Erythroblast (primary cell): ENCODE results near the gene PIK3R2.
A peak's percentile ranks its signal among the peaks of the same experiment; 100 is the strongest.

ENCODE experiments used
- GATA1 ChIP-seq: IDR thresholded peaks from 2 replicates; pipeline ENCODE4 v1.6.1; 2011; ENCODE audit warnings: low read depth, mild to moderate bottlenecking, control low read depth, low read length, moderate library complexity
- POLR2A ChIP-seq: IDR thresholded peaks from 2 replicates; pipeline ENCODE4 v1.6.1; 2011; ENCODE audit warnings: mild to moderate bottlenecking, low read length

- TF ChIP-seq POLR2A (peak; percentile 10), GATA1 (no peak)
Measured at GRCh38 chr19:18171605-18172327, 18.8 kb downstream of the PIK3R2 start.
